HEK293 (cell line): ENCODE data around the gene PLEKHH3.
A peak's percentile ranks its signal among the peaks of the same experiment; 100 is the strongest.

Experiments
- CTCF ChIA-PET: fragments of 350-600 bp; formaldehyde crosslinking; extraction: SDS; loops from one replicate; lab custom pipeline; 2021; ENCODE audit warnings: antibody characterized with exemption; lab: Yijun Ruan, JAX
- POLR2A ChIA-PET: fragments of 300-600 bp; formaldehyde crosslinking; extraction: SDS; loops from one replicate; lab custom pipeline; 2020; ENCODE audit warnings: antibody characterized with exemption, inconsistent platforms; lab: Yijun Ruan, JAX
- H3K27ac ChIP-seq: fragments of 200-500 bp; sonication (Bioruptor generic); 2 replicates; pipeline ENCODE4 v1.5.1; 2014; ENCODE audit warnings: low read depth, low read length, control low read depth, inconsistent platforms; ENCODE audit errors: extremely low read depth
- H3K36me3 ChIP-seq, 2 experiments: fragments of 200-500 bp in 1 of 2; sonication (Bioruptor generic) in 1 of 2; 1 replicate in 1 of 2; 2 replicates in 1 of 2; pipeline ENCODE4 v1.5.1; 2014 to 2017; ENCODE audit warnings: inconsistent platforms in 2 of 2, low read length in 2 of 2; ENCODE audit not compliant: control insufficient read depth in 2 of 2, insufficient read depth in 1 of 2
- H3K4me1 ChIP-seq: fragments of 200-500 bp; sonication (Bioruptor generic); 2 replicates; pipeline ENCODE4 v1.5.1; 2014; ENCODE audit warnings: mild to moderate bottlenecking, low read length, inconsistent platforms; ENCODE audit not compliant: control insufficient read depth, insufficient read depth
- H3K4me3 ChIP-seq: 2 replicates; pipeline ENCODE4 v1.5.1; 2011; ENCODE audit warnings: low read depth, mild to moderate bottlenecking, control low read depth, low read length, moderate library complexity
- H3K9me3 ChIP-seq: fragments of 200-500 bp; sonication (Bioruptor generic); 2 replicates; pipeline ENCODE4 v1.5.1; 2014; ENCODE audit warnings: low read depth, low read length, inconsistent platforms; ENCODE audit not compliant: control insufficient read depth, insufficient read depth
- CTCF ChIP-seq: fragments of 450-650 bp; formaldehyde crosslinking; IDR thresholded peaks from 2 replicates; pipeline ENCODE4 v1.5.1; 2016; ENCODE audit warnings: missing biosample characterization, missing genetic modification characterization
- EGR2 ChIP-seq: fragments of 450-650 bp; formaldehyde crosslinking; IDR thresholded peaks from 2 replicates; pipeline ENCODE4 v1.5.1; 2016; ENCODE audit warnings: low read depth, missing biosample characterization, missing genetic modification characterization
- GFI1B ChIP-seq: fragments of 450-650 bp; formaldehyde crosslinking; IDR thresholded peaks from 2 replicates; pipeline ENCODE4 v1.5.1; 2016; ENCODE audit warnings: missing biosample characterization, missing genetic modification characterization
- KLF10 ChIP-seq: fragments of 450-650 bp; IDR thresholded peaks from 2 replicates; pipeline ENCODE4 v1.5.1; 2018; ENCODE audit warnings: missing biosample characterization, mild to moderate bottlenecking, missing genetic modification characterization
- KLF7 ChIP-seq: fragments of 450-650 bp; formaldehyde crosslinking; IDR thresholded peaks from 2 replicates; pipeline ENCODE4 v1.5.1; 2016; ENCODE audit warnings: missing biosample characterization, missing genetic modification characterization, borderline replicate concordance
- MZF1 ChIP-seq: fragments of 450-650 bp; formaldehyde crosslinking; IDR thresholded peaks from 2 replicates; pipeline ENCODE4 v1.5.1; 2017; ENCODE audit warnings: missing biosample characterization, missing genetic modification characterization, borderline replicate concordance
- SCRT2 ChIP-seq: fragments of 450-650 bp; formaldehyde crosslinking; IDR thresholded peaks from 2 replicates; pipeline ENCODE4 v1.5.1; 2016; ENCODE audit warnings: missing biosample characterization, missing genetic modification characterization
- SP3 ChIP-seq: fragments of 450-650 bp; formaldehyde crosslinking; IDR thresholded peaks from 2 replicates; pipeline ENCODE4 v1.5.1; 2016; ENCODE audit warnings: missing biosample characterization, missing genetic modification characterization
- ZBTB21 ChIP-seq: fragments of 450-650 bp; formaldehyde crosslinking; IDR thresholded peaks from 2 replicates; pipeline ENCODE4 v1.5.1; 2017; ENCODE audit warnings: missing biosample characterization, missing genetic modification characterization
- ZNF121 ChIP-seq: fragments of 450-650 bp; formaldehyde crosslinking; IDR thresholded peaks from 2 replicates; pipeline ENCODE4 v1.5.1; 2016; ENCODE audit warnings: missing biosample characterization, missing genetic modification characterization
- ZNF132 ChIP-seq: fragments of 450-650 bp; formaldehyde crosslinking; IDR thresholded peaks from 2 replicates; pipeline ENCODE4 v1.5.1; 2017; ENCODE audit warnings: missing biosample characterization, missing genetic modification characterization, borderline replicate concordance
- ZNF133 ChIP-seq: fragments of 450-650 bp; formaldehyde crosslinking; IDR thresholded peaks from 2 replicates; pipeline ENCODE4 v1.5.1; 2016; ENCODE audit warnings: missing biosample characterization, missing genetic modification characterization
- ZNF19 ChIP-seq: fragments of 450-650 bp; formaldehyde crosslinking; IDR thresholded peaks from 2 replicates; pipeline ENCODE4; 2016; ENCODE audit warnings: missing biosample characterization, missing genetic modification characterization, low read depth
- ZNF202 ChIP-seq: fragments of 450-650 bp; formaldehyde crosslinking; IDR thresholded peaks from 2 replicates; pipeline ENCODE4 v1.5.1; 2016; ENCODE audit warnings: missing biosample characterization, missing genetic modification characterization, borderline replicate concordance
- ZNF223 ChIP-seq: fragments of 450-650 bp; formaldehyde crosslinking; IDR thresholded peaks from 2 replicates; pipeline ENCODE4 v1.5.1; 2016; ENCODE audit warnings: missing biosample characterization, missing genetic modification characterization
- ZNF335 ChIP-seq: fragments of 450-650 bp; formaldehyde crosslinking; conservative IDR thresholded peaks from 2 replicates; pipeline ENCODE4 v1.5.1; 2016; ENCODE audit warnings: missing biosample characterization, missing genetic modification characterization
- ZNF366 ChIP-seq: fragments of 450-650 bp; formaldehyde crosslinking; conservative IDR thresholded peaks from 2 replicates; pipeline ENCODE4 v1.5.1; 2016; ENCODE audit warnings: missing biosample characterization, missing genetic modification characterization
- ZNF600 ChIP-seq: fragments of 450-650 bp; formaldehyde crosslinking; IDR thresholded peaks from 2 replicates; pipeline ENCODE4 v1.5.1; 2016; ENCODE audit warnings: missing biosample characterization, missing genetic modification characterization
- ZNF660 ChIP-seq: fragments of 450-650 bp; IDR thresholded peaks from 2 replicates; pipeline ENCODE4 v1.5.1; 2018; ENCODE audit warnings: missing biosample characterization, mild to moderate bottlenecking, missing genetic modification characterization
- ZNF792 ChIP-seq: fragments of 450-650 bp; formaldehyde crosslinking; IDR thresholded peaks from 2 replicates; pipeline ENCODE4 v1.5.1; 2016; ENCODE audit warnings: missing biosample characterization, missing genetic modification characterization
- TF ChIP-seq, protein P1 (sequence below): fragments of 450-650 bp; formaldehyde crosslinking; IDR thresholded peaks from 2 replicates; pipeline ENCODE4 v1.5.1; 2017; ENCODE audit warnings: missing biosample characterization, missing genetic modification characterization
- TF ChIP-seq, protein P2 (sequence below): fragments of 450-650 bp; formaldehyde crosslinking; IDR thresholded peaks from 2 replicates; pipeline ENCODE4 v1.5.1; 2016; ENCODE audit warnings: missing biosample characterization, missing genetic modification characterization
- TF ChIP-seq, protein P3 (sequence below): fragments of 450-650 bp; formaldehyde crosslinking; IDR thresholded peaks from 2 replicates; pipeline ENCODE4 v1.5.1; 2016; ENCODE audit warnings: missing biosample characterization, missing genetic modification characterization
- TF ChIP-seq, protein P4 (sequence below): fragments of 450-650 bp; formaldehyde crosslinking; IDR thresholded peaks from 2 replicates; pipeline ENCODE4 v1.5.1; 2016; ENCODE audit warnings: missing biosample characterization, missing genetic modification characterization
- TF ChIP-seq, protein P5 (sequence below): fragments of 450-650 bp; formaldehyde crosslinking; IDR thresholded peaks from 2 replicates; pipeline ENCODE4; 2016; ENCODE audit warnings: missing biosample characterization, missing genetic modification characterization
- TF ChIP-seq, protein P6 (sequence below): fragments of 450-650 bp; formaldehyde crosslinking; IDR thresholded peaks from 2 replicates; pipeline ENCODE4 v1.5.1; 2016; ENCODE audit warnings: missing biosample characterization, missing genetic modification characterization

Gene PLEKHH3

GRCh38 chr17:42677012-42677857 is 441 bp upstream of the PLEKHH3 start:
- peak overlapping the region; percentile 90 for H3K27ac ChIP-seq
- ChIA-PET CTCF (interaction anchor here (0.6 to 3.3 kb wide), 11 partner anchors 9 to 288 kb away, joined by 3 to 22 read pairs (median 4); partner anchors contain the start of genes PSMC3IP and RAMP2), POLR2A (interaction anchor here (0.6 to 6.1 kb wide), 16 partner anchors 10 to 254 kb away, joined by 3 to 56 read pairs (median 4); partner anchors contain the start of genes CAVIN1, NAGLU, PSMC3IP and RETREG3)
- H3K4me3 ChIP-seq: peak overlapping the region; percentile 82
- peaks cover 21% of the 10 kb centered on the region for H3K4me1 ChIP-seq
- peaks cover 0 to 16% of the 10 kb centered on the region in 2 experiments; a peak in 1 of 3 replicates for H3K36me3 ChIP-seq
- no peaks in the 10 kb centered on the region for H3K9me3 ChIP-seq
- TF ChIP-seq ZNF19 (tag by site-specific recombination) (no peak), ZNF335 (tag by site-specific recombination) (peak; percentile 70), EGR2 (tag by site-specific recombination) (no peak), SCRT2 (tag by site-specific recombination) (peak; percentile 64), ZNF792 (tag by site-specific recombination) (no peak), KLF10 (tag by site-specific recombination) (peak; percentile 65), ZNF132 (tag by site-specific recombination) (no peak), ZNF660 (0 out of 2 replicates have a peak, but pooled peaks have one; percentile 53), SP3 (peak; percentile 90), ZNF223 (tag by site-specific recombination) (no peak), ZNF121 (tag by site-specific recombination) (peak; percentile 99), ZNF202 (tag by site-specific recombination) (no peak), CTCF (tag by site-specific recombination) (no peak), ZNF600 (tag by site-specific recombination) (no peak), ZNF133 (tag by site-specific recombination) (no peak), KLF7 (no peak), MZF1 (no peak), ZBTB21 (peak; percentile 96), GFI1B (tag by site-specific recombination) (no peak), ZNF366 (tag by site-specific recombination) (peak; percentile 98)
- TF ChIP-seq, protein P1, sequence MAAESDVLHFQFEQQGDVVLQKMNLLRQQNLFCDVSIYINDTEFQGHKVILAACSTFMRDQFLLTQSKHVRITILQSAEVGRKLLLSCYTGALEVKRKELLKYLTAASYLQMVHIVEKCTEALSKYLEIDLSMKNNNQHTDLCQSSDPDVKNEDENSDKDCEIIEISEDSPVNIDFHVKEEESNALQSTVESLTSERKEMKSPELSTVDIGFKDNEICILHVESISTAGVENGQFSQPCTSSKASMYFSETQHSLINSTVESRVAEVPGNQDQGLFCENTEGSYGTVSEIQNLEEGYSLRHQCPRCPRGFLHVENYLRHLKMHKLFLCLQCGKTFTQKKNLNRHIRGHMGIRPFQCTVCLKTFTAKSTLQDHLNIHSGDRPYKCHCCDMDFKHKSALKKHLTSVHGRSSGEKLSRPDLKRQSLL: peak; percentile 23; the same call in 1 of the 2 replicates
- TF ChIP-seq, protein P2, sequence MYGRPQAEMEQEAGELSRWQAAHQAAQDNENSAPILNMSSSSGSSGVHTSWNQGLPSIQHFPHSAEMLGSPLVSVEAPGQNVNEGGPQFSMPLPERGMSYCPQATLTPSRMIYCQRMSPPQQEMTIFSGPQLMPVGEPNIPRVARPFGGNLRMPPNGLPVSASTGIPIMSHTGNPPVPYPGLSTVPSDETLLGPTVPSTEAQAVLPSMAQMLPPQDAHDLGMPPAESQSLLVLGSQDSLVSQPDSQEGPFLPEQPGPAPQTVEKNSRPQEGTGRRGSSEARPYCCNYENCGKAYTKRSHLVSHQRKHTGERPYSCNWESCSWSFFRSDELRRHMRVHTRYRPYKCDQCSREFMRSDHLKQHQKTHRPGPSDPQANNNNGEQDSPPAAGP (tag by site-specific recombination): peak; percentile 31; the same call in 1 of the 2 replicates
- TF ChIP-seq, protein P3, sequence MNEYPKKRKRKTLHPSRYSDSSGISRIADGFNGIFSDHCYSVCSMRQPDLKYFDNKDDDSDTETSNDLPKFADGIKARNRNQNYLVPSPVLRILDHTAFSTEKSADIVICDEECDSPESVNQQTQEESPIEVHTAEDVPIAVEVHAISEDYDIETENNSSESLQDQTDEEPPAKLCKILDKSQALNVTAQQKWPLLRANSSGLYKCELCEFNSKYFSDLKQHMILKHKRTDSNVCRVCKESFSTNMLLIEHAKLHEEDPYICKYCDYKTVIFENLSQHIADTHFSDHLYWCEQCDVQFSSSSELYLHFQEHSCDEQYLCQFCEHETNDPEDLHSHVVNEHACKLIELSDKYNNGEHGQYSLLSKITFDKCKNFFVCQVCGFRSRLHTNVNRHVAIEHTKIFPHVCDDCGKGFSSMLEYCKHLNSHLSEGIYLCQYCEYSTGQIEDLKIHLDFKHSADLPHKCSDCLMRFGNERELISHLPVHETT: no peak
- TF ChIP-seq, protein P4, sequence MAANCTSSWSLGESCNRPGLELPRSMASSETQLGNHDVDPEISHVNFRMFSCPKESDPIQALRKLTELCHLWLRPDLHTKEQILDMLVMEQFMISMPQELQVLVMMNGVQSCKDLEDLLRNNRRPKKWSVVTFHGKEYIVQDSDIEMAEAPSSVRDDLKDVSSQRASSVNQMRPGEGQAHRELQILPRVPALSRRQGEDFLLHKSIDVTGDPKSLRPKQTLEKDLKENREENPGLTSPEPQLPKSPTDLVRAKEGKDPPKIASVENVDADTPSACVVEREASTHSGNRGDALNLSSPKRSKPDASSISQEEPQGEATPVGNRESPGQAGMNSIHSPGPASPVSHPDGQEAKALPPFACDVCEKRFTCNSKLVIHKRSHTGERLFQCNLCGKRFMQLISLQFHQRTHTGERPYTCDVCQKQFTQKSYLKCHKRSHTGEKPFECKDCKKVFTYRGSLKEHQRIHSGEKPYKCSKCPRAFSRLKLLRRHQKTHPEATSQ: no peak
- TF ChIP-seq, protein P5, sequence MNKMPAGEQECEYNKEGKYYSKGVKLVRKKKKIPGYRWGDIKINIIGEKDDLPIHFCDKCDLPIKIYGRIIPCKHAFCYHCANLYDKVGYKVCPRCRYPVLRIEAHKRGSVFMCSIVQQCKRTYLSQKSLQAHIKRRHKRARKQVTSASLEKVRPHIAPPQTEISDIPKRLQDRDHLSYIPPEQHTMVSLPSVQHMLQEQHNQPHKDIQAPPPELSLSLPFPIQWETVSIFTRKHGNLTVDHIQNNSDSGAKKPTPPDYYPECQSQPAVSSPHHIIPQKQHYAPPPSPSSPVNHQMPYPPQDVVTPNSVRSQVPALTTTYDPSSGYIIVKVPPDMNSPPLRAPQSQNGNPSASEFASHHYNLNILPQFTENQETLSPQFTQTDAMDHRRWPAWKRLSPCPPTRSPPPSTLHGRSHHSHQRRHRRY (tag by site-specific recombination): 0 out of 2 replicates have a peak, but pooled peaks have one; percentile 34
- TF ChIP-seq, protein P6, sequence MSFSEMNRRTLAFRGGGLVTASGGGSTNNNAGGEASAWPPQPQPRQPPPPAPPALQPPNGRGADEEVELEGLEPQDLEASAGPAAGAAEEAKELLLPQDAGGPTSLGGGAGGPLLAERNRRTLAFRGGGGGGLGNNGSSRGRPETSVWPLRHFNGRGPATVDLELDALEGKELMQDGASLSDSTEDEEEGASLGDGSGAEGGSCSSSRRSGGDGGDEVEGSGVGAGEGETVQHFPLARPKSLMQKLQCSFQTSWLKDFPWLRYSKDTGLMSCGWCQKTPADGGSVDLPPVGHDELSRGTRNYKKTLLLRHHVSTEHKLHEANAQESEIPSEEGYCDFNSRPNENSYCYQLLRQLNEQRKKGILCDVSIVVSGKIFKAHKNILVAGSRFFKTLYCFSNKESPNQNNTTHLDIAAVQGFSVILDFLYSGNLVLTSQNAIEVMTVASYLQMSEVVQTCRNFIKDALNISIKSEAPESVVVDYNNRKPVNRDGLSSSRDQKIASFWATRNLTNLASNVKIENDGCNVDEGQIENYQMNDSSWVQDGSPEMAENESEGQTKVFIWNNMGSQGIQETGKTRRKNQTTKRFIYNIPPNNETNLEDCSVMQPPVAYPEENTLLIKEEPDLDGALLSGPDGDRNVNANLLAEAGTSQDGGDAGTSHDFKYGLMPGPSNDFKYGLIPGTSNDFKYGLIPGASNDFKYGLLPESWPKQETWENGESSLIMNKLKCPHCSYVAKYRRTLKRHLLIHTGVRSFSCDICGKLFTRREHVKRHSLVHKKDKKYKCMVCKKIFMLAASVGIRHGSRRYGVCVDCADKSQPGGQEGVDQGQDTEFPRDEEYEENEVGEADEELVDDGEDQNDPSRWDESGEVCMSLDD (tag by site-specific recombination): no peak
